Bone marrow (tissue), 2 donors: ENCODE results near the gene PRR14.
"Not testable (repeated sequence)": the region's sequence is repeated elsewhere in the genome, so short reads cannot be mapped to it uniquely, and the experiment has no call there.

Experiments used
- DNase-seq, 2 donors: peaks; one replicate each; lab custom pipeline; 2025; lab: John Stamatoyannopoulos, UW

Gene PRR14

GRCh38 chr16:30692396-30693064 is 41.8 kb downstream of the PRR14 start:
- no peak for DNase-seq

GRCh38 chr16:30694926-30695693 is 44.4 kb downstream of the PRR14 start:
- DNase-seq: peak in 1 of 2 donors; percentile 39

- DNase-seq: not testable (repeated sequence)
These were observed 45.9 kb downstream of the PRR14 start for GRCh38 chr16:30696646-30697045.

- DNase-seq: peak in 1 of 2 donors; percentile 98
These were observed 46.7 kb downstream of the PRR14 start for GRCh38 chr16:30697264-30698138.

- peak; percentile 77 to 99 for DNase-seq
These were observed 47.5 kb downstream of the PRR14 start for GRCh38 chr16:30698139-30698815.

GRCh38 chr16:30698816-30699614 is 48.3 kb downstream of the PRR14 start, which contains the start of gene SRCAP:
TSS of gene SRCAP (plus strand) at chr16:30699171. CDS start at chr16:30700825, 1,654 bp downstream.
- DNase-seq: peak; percentile 60 to 78

GRCh38 chr16:30699615-30700099 is 48.9 kb downstream of the PRR14 start:
- no peak for DNase-seq

GRCh38 chr16:30700491-30700890 is 49.7 kb downstream of the PRR14 start:
- no peak for DNase-seq

- no peak for DNase-seq
These were observed 50.2 kb downstream of the PRR14 start for GRCh38 chr16:30700971-30701370.

GRCh38 chr16:30703071-30703470 is 52.3 kb downstream of the PRR14 start:
- not testable (repeated sequence) for DNase-seq

- DNase-seq: no peak
These were observed 53.2 kb downstream of the PRR14 start for GRCh38 chr16:30703971-30704370.
